ENCODE data around the gene PHC2. TPM values are rescaled to one million over a fixed set of nuclear protein-coding genes. Genes with fewer than 3 reads are reported as not detected.

PHC2 gene
- total and polyA plus RNA-seq, 2 of the 13 experiments (the other 11 are each of a cell fraction or from before 2014, with no cell fraction given) = 52.5 to 84.9 TPM

- no peaks in the 10 kb centered on the region for H3K27me3 ChIP-seq (ENCODE audit: control insufficient read depth in 1 of 2, insufficient read depth in 2 of 2, low read length in 2 of 2)
- 94% methylated on average over 9 of the region's 9 CpGs for WGBS (ENCODE audit: low lambda C conversion rate)
- no peak for ATAC-seq
- H3K79me2 ChIP-seq (ENCODE audit: insufficient read depth, low read length) = no peaks in the 10 kb centered on the region
- H3K27ac ChIP-seq (ENCODE audit: extremely low read length, insufficient read depth, low read length) = no peak overlapping the region
- no peak for FAIRE-seq
- no peak overlapping the region for H3K9ac ChIP-seq (ENCODE audit: insufficient read depth, low read depth, low read length)
- BruUV-seq (replicated peaks) = no TSS peak
- H3K4me3 ChIP-seq (replicated peaks in 1 of 3; ENCODE audit: insufficient read depth in 1 of 3, low read depth in 2 of 3, low read length in 3 of 3) = no peak overlapping the region
- H3K36me3 ChIP-seq (replicated peaks in 1 of 2; ENCODE audit: control insufficient read depth in 1 of 2, insufficient read depth in 2 of 2, low read length in 2 of 2) = peaks cover 13 to 52% of the 10 kb centered on the region in 2 experiments; a peak in 4 of 5 replicates
- no peaks in the 10 kb centered on the region for H3K9me3 ChIP-seq (ENCODE audit: low read length)
- intact Hi-C loops (cut with micrococcal nuclease; ENCODE audit: unreplicated experiment) (loop anchor here (5.0 kb wide), 1 partner anchor 161 kb away; no protein-coding TSS in a partner anchor), in situ Hi-C loops (cut with HindIII; ENCODE audit: extremely low pct_ligation_motif_present, low pct_unique_long_range_greater_than_20kb) (loop anchor here (5.0 kb wide), 2 partner anchors 71 to 79 kb away; no protein-coding TSS in a partner anchor)
- ChIA-PET CTCF (ENCODE audit: low intra/inter-chr PET ratio, low total read pairs) (interaction anchor here (1.1 to 2.1 kb wide), 3 partner anchors 71 to 174 kb away, joined by 3 to 34 read pairs (median 8); no protein-coding TSS in a partner anchor), POLR2A (interaction anchor here (0.6 to 1.7 kb wide), 9 partner anchors 18 to 69 kb away, joined by 3 to 10 read pairs (median 5); no protein-coding TSS in a partner anchor)
- no peak for DNase-seq (ENCODE audit: low spot score)
- no peak overlapping the region for H3K4me2 ChIP-seq (ENCODE audit: low read depth, low read length)
- no peak overlapping the region for H2AFZ ChIP-seq (ENCODE audit: low read length)
- TF ChIP-seq NCOA5 (CRISPR knock-in tag; IDR thresholded peaks at IDR 0.05) (no peak), ZNF720 (CRISPR knock-in tag; IDR thresholded peaks at IDR 0.05) (no peak), ZNF558 (CRISPR knock-in tag; IDR thresholded peaks at IDR 0.05; ENCODE audit: borderline replicate concordance) (no peak), PITX1 (CRISPR knock-in tag; IDR thresholded peaks at IDR 0.05) (no peak), ZBTB49 (CRISPR knock-in tag; IDR thresholded peaks at IDR 0.05; ENCODE audit: borderline replicate concordance) (no peak), ZNF335 (CRISPR knock-in tag; IDR thresholded peaks at IDR 0.05) (no peak), MAFG (CRISPR knock-in tag; IDR thresholded peaks at IDR 0.05) (no peak), SP5 (CRISPR knock-in tag; IDR thresholded peaks at IDR 0.05; ENCODE audit: borderline replicate concordance, low read depth) (no peak), ZBTB1 (CRISPR knock-in tag; IDR thresholded peaks at IDR 0.05; ENCODE audit: borderline replicate concordance) (no peak), ZNF224 (CRISPR knock-in tag; IDR thresholded peaks at IDR 0.05) (no peak), ZSCAN29 (CRISPR knock-in tag; conservative IDR thresholded peaks at IDR 0.05) (no peak), SP140L (CRISPR knock-in tag; IDR thresholded peaks at IDR 0.05; ENCODE audit: borderline replicate concordance) (no peak), MLLT10 (CRISPR knock-in tag; IDR thresholded peaks at IDR 0.05) (no peak), SMAD9 (CRISPR knock-in tag; IDR thresholded peaks at IDR 0.05) (no peak), RNF2 (conservative IDR thresholded peaks at IDR 0.05; ENCODE audit: low read depth) (no peak)
- H3K4me1 ChIP-seq (ENCODE audit: insufficient read depth, low read length) = peaks cover 6% of the 10 kb centered on the region
- H4K20me1 ChIP-seq (ENCODE audit: insufficient read depth, low read length) = no peaks in the 10 kb centered on the region
Observed at GRCh38 chr1:33296082-33296458, 134.8 kb downstream of the PHC2 start.

Data from HepG2 (cell line).